ENCODE measurements around the gene TTC23.

GRCh38 chr15:99167201-99167600 is 82.2 kb downstream of the TTC23 start:
- TF ChIP-seq REST (IDR thresholded peaks at IDR 0.05; ENCODE audit: low read depth) (no peak), MAX (IDR thresholded peaks at IDR 0.05) (no peak), EP300 (IDR thresholded peaks at IDR 0.05; ENCODE audit: borderline replicate concordance) (no peak), RAD21 (IDR thresholded peaks at IDR 0.05; ENCODE audit: low read depth) (no peak), CREB1 (IDR thresholded peaks at IDR 0.05; ENCODE audit: low read depth) (no peak), CEBPB (IDR thresholded peaks at IDR 0.05) (no peak), ZBTB7A (IDR thresholded peaks at IDR 0.05; ENCODE audit: low read depth) (no peak), YY1 (IDR thresholded peaks at IDR 0.05; ENCODE audit: low read depth) (no peak), TCF12 (IDR thresholded peaks at IDR 0.05; ENCODE audit: low read depth) (no peak)
